ENCODE data around the gene SPSB4. TPM values are rescaled to one million over a fixed set of nuclear protein-coding genes. Genes with fewer than 3 reads are reported as not detected.

Gene SPSB4
- total and polyA plus RNA-seq, 2 donors (not counting 1 experiment from before 2014, with no cell fraction given) = not detected

GRCh38 chr3:141193066-141193830 is 142.1 kb downstream of the SPSB4 start:
- Histone ChIP-seq H3K79me2 (ENCODE audit: control insufficient read depth, insufficient read depth, low read length) (no peaks in the 10 kb centered on the region), H3K4me1 (ENCODE audit: control insufficient read depth, extremely low read depth, insufficient read depth, low read length) (no peaks in the 10 kb centered on the region), H3K9me3 (ENCODE audit: control insufficient read depth, insufficient read depth, low read depth, low read length) (no peaks in the 10 kb centered on the region), H3K36me3 (ENCODE audit: control insufficient read depth, insufficient read depth, low read length) (no peaks in the 10 kb centered on the region), H3K27me3 (ENCODE audit: control insufficient read depth, insufficient read depth, low read length) (no peaks in the 10 kb centered on the region), H3K27ac (ENCODE audit: insufficient read depth, low read length) (no peak overlapping the region), H2AFZ (ENCODE audit: low read length) (no peak overlapping the region), H3K4me3 (replicated peaks in 1 of 4; ENCODE audit: control extremely low read depth in 1 of 4, insufficient read depth in 1 of 4, low read depth in 3 of 4, low read length in 4 of 4) (no peak overlapping the region), H3K4me2 (ENCODE audit: extremely low read depth, insufficient read depth, low read length) (no peak overlapping the region), H3K9ac (ENCODE audit: insufficient read depth, low read length) (no peak overlapping the region), H4K20me1 (ENCODE audit: control insufficient read depth, extremely low read depth, insufficient read depth, low read length) (no peaks in the 10 kb centered on the region)
- DNase-seq (ENCODE audit: low read depth in 2 of 2) = no peak
- no peak for TF ChIP-seq EZH2 (IDR thresholded peaks at IDR 0.05; ENCODE audit: low read length, missing control alignments)
- TF ChIP-seq, protein P1, sequence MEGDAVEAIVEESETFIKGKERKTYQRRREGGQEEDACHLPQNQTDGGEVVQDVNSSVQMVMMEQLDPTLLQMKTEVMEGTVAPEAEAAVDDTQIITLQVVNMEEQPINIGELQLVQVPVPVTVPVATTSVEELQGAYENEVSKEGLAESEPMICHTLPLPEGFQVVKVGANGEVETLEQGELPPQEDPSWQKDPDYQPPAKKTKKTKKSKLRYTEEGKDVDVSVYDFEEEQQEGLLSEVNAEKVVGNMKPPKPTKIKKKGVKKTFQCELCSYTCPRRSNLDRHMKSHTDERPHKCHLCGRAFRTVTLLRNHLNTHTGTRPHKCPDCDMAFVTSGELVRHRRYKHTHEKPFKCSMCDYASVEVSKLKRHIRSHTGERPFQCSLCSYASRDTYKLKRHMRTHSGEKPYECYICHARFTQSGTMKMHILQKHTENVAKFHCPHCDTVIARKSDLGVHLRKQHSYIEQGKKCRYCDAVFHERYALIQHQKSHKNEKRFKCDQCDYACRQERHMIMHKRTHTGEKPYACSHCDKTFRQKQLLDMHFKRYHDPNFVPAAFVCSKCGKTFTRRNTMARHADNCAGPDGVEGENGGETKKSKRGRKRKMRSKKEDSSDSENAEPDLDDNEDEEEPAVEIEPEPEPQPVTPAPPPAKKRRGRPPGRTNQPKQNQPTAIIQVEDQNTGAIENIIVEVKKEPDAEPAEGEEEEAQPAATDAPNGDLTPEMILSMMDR (conservative IDR thresholded peaks at IDR 0.05 in 1 of 2, IDR thresholded peaks at IDR 0.05 in 1 of 2; ENCODE audit: low read depth in 1 of 2, low read length in 2 of 2) = no peak

Other genes starting within 250 kb of the SPSB4 start
- 55.0 and 78.6 TPM in 2 replicates for gene SLC25A36, start 109.5 kb upstream of the SPSB4 start, total RNA-seq
- gene SLC25A36, start 109.5 kb upstream of the SPSB4 start, polyA plus RNA-seq = 29.7 and 53.6 TPM in 2 replicates
- gene PXYLP1, start 180.5 kb downstream of the SPSB4 start, total RNA-seq = 5.1 and 6.2 TPM in 2 replicates
- gene PXYLP1, start 180.5 kb downstream of the SPSB4 start, polyA plus RNA-seq = 6.2 and 7.0 TPM in 2 replicates